Sigmoid colon (tissue), 7 donors: Measurements from ENCODE around the gene MICAL1. TPM values are rescaled to one million over a fixed set of nuclear protein-coding genes. Genes with fewer than 3 reads are reported as not detected.

Experiments
- DNase-seq: peaks from one replicate; pipeline ENCODE4 v3.0.0-alpha.2; 2019
- H3K27ac ChIP-seq, 4 donors: fragments of 200-600 bp; sonication (generic); one replicate each; pipeline ENCODE4 v1.5.1; 2016 to 2019; ENCODE audit warnings: mild to moderate bottlenecking in 1 of 4
- H3K27me3 ChIP-seq, 3 donors: fragments of 200-600 bp; sonication (generic); one replicate each; pipeline ENCODE4 v1.5.1; 2019; ENCODE audit warnings: mild to moderate bottlenecking in 1 of 3
- H3K36me3 ChIP-seq, 4 donors: fragments of 200-600 bp; sonication (generic); one replicate each; pipeline ENCODE4 v1.5.1; 2016 to 2019
- H3K4me1 ChIP-seq, 4 donors: fragments of 200-600 bp; sonication (generic); one replicate each; pipeline ENCODE4 v1.5.1; 2017 to 2019
- H3K4me3 ChIP-seq, 4 donors: fragments of 200-600 bp; sonication (generic); one replicate each; pipeline ENCODE4 v1.5.1; 2017 to 2019; ENCODE audit warnings: mild to moderate bottlenecking in 2 of 4, moderate library complexity in 1 of 4
- H3K9me3 ChIP-seq, 4 donors: fragments of 200-600 bp in 3 of 4; sonication (generic) in 3 of 4; one replicate each; pipeline versions ENCODE4 v1.5.1 to v1.6.1; 2013 to 2019
- EP300 ChIP-seq, 4 donors: sonication (generic); formaldehyde crosslinking; IDR thresholded peaks; one replicate each; pipeline ENCODE4 v1.6.1; 2017; ENCODE audit warnings: antibody characterized with exemption in 4 of 4
- POLR2A ChIP-seq, 2 donors: fragments of 450-650 bp; IDR thresholded peaks; one replicate each; pipeline ENCODE4 v1.6.1; 2016; ENCODE audit warnings: antibody characterized with exemption in 2 of 2, mild to moderate bottlenecking in 2 of 2, moderate library complexity in 2 of 2
- POLR2AphosphoS5 ChIP-seq, 4 donors: sonication (generic); formaldehyde crosslinking; IDR thresholded peaks; one replicate each; pipeline ENCODE4 v1.6.1; 2017; ENCODE audit warnings: antibody characterized with exemption in 4 of 4
- whole genome bisulfite sequencing, 2 donors: extraction: QIAGEN DNeasy Blood & Tissue Kit; methylation state at CpG; one replicate each; pipeline ENCODE4 v1.1.7; 2013; 5-methylcytosine and 5-hydroxymethylcytosine counted together
- intact Hi-C: fragments of 100-400 bp; cut with DNase I; formaldehyde crosslinking; loops from one replicate; pipeline ENCODE4 v1.15.1; 2023
- polyA plus RNA-seq, 3 donors: library from polyadenylated mRNA; stranded (reverse); fragments of 200-250 nt; gene quantifications; one replicate each; pipeline ENCODE4 v1.2.3, GENCODE V29; 2013
- total RNA-seq, 4 donors: library from RNA; depleted of rRNA; stranded (reverse); fragments of >200 nt; gene quantifications; one replicate each; pipeline ENCODE4 v1.1.0, GENCODE V29; 2016
- TF ChIP-seq, protein P1 (sequence below), 4 experiments: fragments of 450-650 bp in 3 of 4; fragments of 200-600 bp in 1 of 4; IDR thresholded peaks; one replicate each; pipeline ENCODE4 v1.5.1; 2016 to 2019; ENCODE audit warnings: antibody characterized with exemption in 4 of 4, mild to moderate bottlenecking in 3 of 4, moderate library complexity in 2 of 4
- donor health status: healthy with polysubstance abuse.
- donor health status: Bipolar disorder and iron deficiency.
- donor health status: healthy.

MICAL1 gene, protein sequence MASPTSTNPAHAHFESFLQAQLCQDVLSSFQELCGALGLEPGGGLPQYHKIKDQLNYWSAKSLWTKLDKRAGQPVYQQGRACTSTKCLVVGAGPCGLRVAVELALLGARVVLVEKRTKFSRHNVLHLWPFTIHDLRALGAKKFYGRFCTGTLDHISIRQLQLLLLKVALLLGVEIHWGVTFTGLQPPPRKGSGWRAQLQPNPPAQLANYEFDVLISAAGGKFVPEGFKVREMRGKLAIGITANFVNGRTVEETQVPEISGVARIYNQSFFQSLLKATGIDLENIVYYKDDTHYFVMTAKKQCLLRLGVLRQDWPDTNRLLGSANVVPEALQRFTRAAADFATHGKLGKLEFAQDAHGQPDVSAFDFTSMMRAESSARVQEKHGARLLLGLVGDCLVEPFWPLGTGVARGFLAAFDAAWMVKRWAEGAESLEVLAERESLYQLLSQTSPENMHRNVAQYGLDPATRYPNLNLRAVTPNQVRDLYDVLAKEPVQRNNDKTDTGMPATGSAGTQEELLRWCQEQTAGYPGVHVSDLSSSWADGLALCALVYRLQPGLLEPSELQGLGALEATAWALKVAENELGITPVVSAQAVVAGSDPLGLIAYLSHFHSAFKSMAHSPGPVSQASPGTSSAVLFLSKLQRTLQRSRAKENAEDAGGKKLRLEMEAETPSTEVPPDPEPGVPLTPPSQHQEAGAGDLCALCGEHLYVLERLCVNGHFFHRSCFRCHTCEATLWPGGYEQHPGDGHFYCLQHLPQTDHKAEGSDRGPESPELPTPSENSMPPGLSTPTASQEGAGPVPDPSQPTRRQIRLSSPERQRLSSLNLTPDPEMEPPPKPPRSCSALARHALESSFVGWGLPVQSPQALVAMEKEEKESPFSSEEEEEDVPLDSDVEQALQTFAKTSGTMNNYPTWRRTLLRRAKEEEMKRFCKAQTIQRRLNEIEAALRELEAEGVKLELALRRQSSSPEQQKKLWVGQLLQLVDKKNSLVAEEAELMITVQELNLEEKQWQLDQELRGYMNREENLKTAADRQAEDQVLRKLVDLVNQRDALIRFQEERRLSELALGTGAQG
- total RNA-seq (10 to 100 TPM in 2 of 4 donors, 1 to 10 TPM in 2; 7.8 to 23.5 (median 10.7) TPM), polyA plus RNA-seq (10 to 100 TPM; 14.8 to 71.3 (median 19.8) TPM)

DNA sequence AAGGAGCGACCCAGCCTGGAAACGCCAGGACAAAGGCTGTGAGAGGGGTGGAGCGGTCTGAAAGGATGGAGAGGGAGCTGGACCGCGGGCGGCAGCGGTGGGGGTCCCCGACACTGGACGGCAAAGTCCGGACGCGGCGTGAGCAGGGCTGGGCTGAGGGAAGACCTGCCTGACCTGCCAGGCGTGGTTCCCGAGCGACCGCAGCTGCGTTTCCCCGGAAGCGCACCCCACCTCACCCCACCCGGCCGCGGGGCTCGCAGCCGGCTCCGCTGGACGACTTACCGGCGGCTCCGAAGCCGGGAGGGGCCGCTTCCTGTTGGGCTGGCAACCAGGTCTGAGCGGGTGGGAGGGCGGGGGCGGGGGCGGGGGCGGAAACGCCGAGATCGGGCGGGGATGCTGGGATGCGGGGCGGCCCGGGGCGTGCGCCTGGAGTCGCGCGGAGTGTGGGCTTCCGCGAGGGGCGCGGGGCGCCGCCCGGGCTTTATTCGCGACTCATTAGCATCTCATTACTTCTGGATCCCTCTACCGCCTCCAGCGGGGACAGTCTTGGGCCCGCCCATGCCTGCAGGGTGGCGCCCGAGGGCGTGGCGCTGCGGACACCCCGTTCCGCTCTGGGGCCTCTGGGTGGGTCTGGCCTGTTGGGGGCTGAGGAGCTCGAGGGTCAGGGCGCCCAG, at the start of gene MICAL1:
Gene MICAL1 (minus strand): TSS at position 336 of the 674 bp plus-strand sequence. CDS start 1,576 bp downstream, outside the sequence.
- no peaks in the 10 kb centered on the region for H3K27me3 ChIP-seq
- H3K4me3 ChIP-seq: peak within 1 kb of the TSS; percentile 50 to 76 (median 70)
- no peaks in the 10 kb centered on the region for H3K9me3 ChIP-seq
- 0 to 1% methylated on average over 70 of the region's 70 CpGs for WGBS, 2 donors
- peaks cover 0 to 32% (median 22%) of the 10 kb centered on the region in 4 donors for H3K4me1 ChIP-seq
- peak within 1 kb of the TSS; percentile 50 to 77 (median 71) for H3K27ac ChIP-seq
- peak in 1 of 2 donors; percentile 14 for TF ChIP-seq POLR2A (IDR thresholded peaks at IDR 0.05)
- no peak for TF ChIP-seq EP300 (IDR thresholded peaks at IDR 0.05)
- peak in 3 of 4 donors; percentile 20 to 60 (median 56) for TF ChIP-seq POLR2AphosphoS5 (IDR thresholded peaks at IDR 0.05)
- TF ChIP-seq, protein P1, sequence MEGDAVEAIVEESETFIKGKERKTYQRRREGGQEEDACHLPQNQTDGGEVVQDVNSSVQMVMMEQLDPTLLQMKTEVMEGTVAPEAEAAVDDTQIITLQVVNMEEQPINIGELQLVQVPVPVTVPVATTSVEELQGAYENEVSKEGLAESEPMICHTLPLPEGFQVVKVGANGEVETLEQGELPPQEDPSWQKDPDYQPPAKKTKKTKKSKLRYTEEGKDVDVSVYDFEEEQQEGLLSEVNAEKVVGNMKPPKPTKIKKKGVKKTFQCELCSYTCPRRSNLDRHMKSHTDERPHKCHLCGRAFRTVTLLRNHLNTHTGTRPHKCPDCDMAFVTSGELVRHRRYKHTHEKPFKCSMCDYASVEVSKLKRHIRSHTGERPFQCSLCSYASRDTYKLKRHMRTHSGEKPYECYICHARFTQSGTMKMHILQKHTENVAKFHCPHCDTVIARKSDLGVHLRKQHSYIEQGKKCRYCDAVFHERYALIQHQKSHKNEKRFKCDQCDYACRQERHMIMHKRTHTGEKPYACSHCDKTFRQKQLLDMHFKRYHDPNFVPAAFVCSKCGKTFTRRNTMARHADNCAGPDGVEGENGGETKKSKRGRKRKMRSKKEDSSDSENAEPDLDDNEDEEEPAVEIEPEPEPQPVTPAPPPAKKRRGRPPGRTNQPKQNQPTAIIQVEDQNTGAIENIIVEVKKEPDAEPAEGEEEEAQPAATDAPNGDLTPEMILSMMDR (IDR thresholded peaks at IDR 0.05): peak in 2 of 4 experiments; percentile 15 to 28
- intact Hi-C loops: loop anchor here (2.0 kb wide), 1 partner anchor 15 kb away; the partner anchor contains the start of genes PPIL6 and SMPD2
- DNase-seq: peak; percentile 82
- no peaks in the 10 kb centered on the region for H3K36me3 ChIP-seq

GRCh38 chr6:109503327-109504224, 48.0 kb upstream of the MICAL1 start:
- Histone ChIP-seq H3K4me3 (no peak overlapping the region), H3K36me3 (no peaks in the 10 kb centered on the region), H3K27me3 (no peaks in the 10 kb centered on the region), H3K9me3 (no peaks in the 10 kb centered on the region), H3K27ac (no peak overlapping the region), H3K4me1 (no peaks in the 10 kb centered on the region)
- 29 to 66% methylated on average over 10 of the region's 10 CpGs for WGBS, 2 donors
- no peak for DNase-seq
- TF ChIP-seq EP300 (IDR thresholded peaks at IDR 0.05) (no peak), POLR2AphosphoS5 (IDR thresholded peaks at IDR 0.05) (no peak), POLR2A (IDR thresholded peaks at IDR 0.05) (no peak)
- TF ChIP-seq, protein P1 (IDR thresholded peaks at IDR 0.05): no peak
- intact Hi-C loops: no loop called here

DNA sequence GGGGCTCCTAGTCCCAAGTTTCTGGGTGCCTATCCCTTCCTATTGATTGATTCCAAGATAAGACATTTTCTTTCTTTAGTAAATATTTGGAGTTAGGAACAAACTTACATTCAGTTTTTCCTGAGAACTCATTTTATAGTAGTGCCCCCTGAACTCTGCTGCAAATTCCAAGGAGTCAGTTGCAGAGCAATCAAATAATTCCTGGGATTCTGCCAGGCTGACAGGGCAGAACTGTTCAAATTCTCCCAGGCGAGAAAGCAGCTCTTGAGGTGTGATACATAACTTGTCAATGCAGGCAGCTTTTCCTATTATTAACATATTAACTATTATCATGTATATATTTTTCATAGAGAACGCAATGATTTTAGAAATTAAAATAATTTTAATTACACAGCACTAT, 43.4 kb upstream of the MICAL1 start:
- intact Hi-C loops: no loop called here
- TF ChIP-seq POLR2AphosphoS5 (IDR thresholded peaks at IDR 0.05): no peak
- TF ChIP-seq, protein P1 (IDR thresholded peaks at IDR 0.05): no peak
- TF ChIP-seq EP300 (IDR thresholded peaks at IDR 0.05): no peak
- TF ChIP-seq POLR2A (IDR thresholded peaks at IDR 0.05): no peak
- H3K36me3 ChIP-seq: no peaks in the 10 kb centered on the region
- 50 to 85% methylated on average over 2 of the region's 2 CpGs for WGBS, 2 donors
- no peak overlapping the region for H3K27ac ChIP-seq
- no peaks in the 10 kb centered on the region for H3K4me1 ChIP-seq
- no peaks in the 10 kb centered on the region for H3K27me3 ChIP-seq
- H3K9me3 ChIP-seq: no peaks in the 10 kb centered on the region
- H3K4me3 ChIP-seq: no peak overlapping the region
- no peak for DNase-seq
